Keratinocyte (primary cell): Measurements from ENCODE around the gene PEX7. TPM values are rescaled to one million over a fixed set of nuclear protein-coding genes. Genes with fewer than 3 reads are reported as not detected.

Experiments used
- DNase-seq: peaks from one replicate; pipeline ENCODE4 v3.0.0-alpha.2; 2011; ENCODE audit warnings: low read depth, missing footprints, low spot score
- FAIRE-seq: peaks from 2 replicates; lab custom pipeline; 2011; peaks lifted over from hg19 to GRCh38; lab: Jason Lieb, UNC
- H2AFZ ChIP-seq: 2 replicates; pipeline ENCODE4 v1.6.0; 2012; ENCODE audit warnings: low read length, control low read depth, inconsistent platforms; ENCODE audit not compliant: control insufficient read depth
- H3K27ac ChIP-seq: 2 replicates; pipeline ENCODE4 v1.5.1; 2011; ENCODE audit warnings: low read length; ENCODE audit not compliant: control insufficient read depth, insufficient read depth
- H3K27me3 ChIP-seq: 3 replicates; pipeline ENCODE4 v1.6.0; 2011; ENCODE audit warnings: low read length; ENCODE audit not compliant: control insufficient read depth, insufficient read depth; ENCODE audit errors: extremely low read depth
- H3K36me3 ChIP-seq, 2 experiments: 2 replicates in 1 of 2; 3 replicates in 1 of 2; pipeline ENCODE4 v1.5.1; 2011; ENCODE audit warnings: low read length in 2 of 2, mild to moderate bottlenecking in 1 of 2; ENCODE audit not compliant: control insufficient read depth in 2 of 2, insufficient read depth in 2 of 2; ENCODE audit errors: extremely low read depth in 1 of 2
- H3K4me1 ChIP-seq: 3 replicates; pipeline ENCODE4 v1.5.1; 2011; ENCODE audit warnings: low read length; ENCODE audit not compliant: control insufficient read depth, insufficient read depth; ENCODE audit errors: extremely low read depth
- H3K4me2 ChIP-seq: 3 replicates; pipeline ENCODE4 v1.6.0; 2011; ENCODE audit warnings: low read depth, low read length; ENCODE audit not compliant: control insufficient read depth, insufficient read depth; ENCODE audit errors: extremely low read depth
- H3K4me3 ChIP-seq, 3 experiments: fragments of 200-600 bp in 1 of 3; sonication (generic) in 1 of 3; 2 replicates in 2 of 3; 3 replicates in 1 of 3; pipeline ENCODE4 v1.5.1; 2011 to 2016; ENCODE audit warnings: low read length in 3 of 3, mild to moderate bottlenecking in 3 of 3, control low read depth in 2 of 3, inconsistent platforms in 1 of 3, low read depth in 1 of 3, mixed read lengths in 1 of 3, mixed run types in 1 of 3, moderate library complexity in 1 of 3; ENCODE audit not compliant: control insufficient read depth in 2 of 3, insufficient read depth in 2 of 3; ENCODE audit errors: extremely low read depth in 1 of 3
- H3K79me2 ChIP-seq: 2 replicates; pipeline ENCODE4 v1.6.0; 2012; ENCODE audit warnings: low read length; ENCODE audit not compliant: control insufficient read depth, insufficient read depth
- H3K9ac ChIP-seq: 3 replicates; pipeline ENCODE4 v1.6.0; 2011; ENCODE audit warnings: low read length; ENCODE audit not compliant: control insufficient read depth, insufficient read depth; ENCODE audit errors: extremely low read depth
- H3K9me1 ChIP-seq: 3 replicates; pipeline ENCODE4 v1.6.0; 2011; ENCODE audit warnings: low read length; ENCODE audit not compliant: control insufficient read depth, insufficient read depth; ENCODE audit errors: extremely low read depth
- H3K9me3 ChIP-seq: 2 replicates; pipeline ENCODE4 v1.5.1; 2012; ENCODE audit warnings: low read depth, low read length; ENCODE audit not compliant: control insufficient read depth
- H4K20me1 ChIP-seq: 3 replicates; pipeline ENCODE4 v1.6.0; 2011; ENCODE audit warnings: low read length; ENCODE audit not compliant: control insufficient read depth, insufficient read depth; ENCODE audit errors: extremely low read depth
- CTCF ChIP-seq, 3 experiments: IDR thresholded peaks in 1 of 3; conservative IDR thresholded peaks in 1 of 3; optimal IDR thresholded peaks in 1 of 3; 2 replicates in 2 of 3; 3 replicates in 1 of 3; pipeline versions ENCODE3 to v1.5.1; 2011; ENCODE audit warnings: low read length in 3 of 3, mild to moderate bottlenecking in 3 of 3, moderate library complexity in 2 of 3, control low read depth in 1 of 3, inconsistent platforms in 1 of 3; ENCODE audit not compliant: insufficient read depth in 2 of 3; ENCODE audit errors: extremely low read depth in 1 of 3
- EZH2 ChIP-seq: IDR thresholded peaks from one replicate; pipeline ENCODE4 v1.6.1; 2012; ENCODE audit warnings: inconsistent platforms, mild to moderate bottlenecking, low read length, moderate library complexity
- dilution Hi-C: fragments of 300-500 bp; cut with MboI; formaldehyde crosslinking; loops from one replicate; pipeline ENCODE4 v1.7.0; 2020; ENCODE audit warnings: low sequenced_read_pairs; ENCODE audit not compliant: extremely low pct_ligation_motif_present
- polyA plus RNA-seq, 5 experiments: library from polyadenylated mRNA; depleted of rRNA in 3 of 5; stranded (reverse) in 3 of 5; stranded (forward) in 1 of 5; unstranded in 1 of 5; fragments of >200 nt; gene quantifications; 1 replicate in 1 of 5; 2 replicates in 3 of 5; 3 replicates in 1 of 5; pipeline versions ENCODE4 v1.2.1 to v1.2.3, GENCODE V29; 2011 to 2012; ENCODE audit warnings: missing spikeins in 2 of 5, low read depth in 1 of 5, low replicate concordance in 1 of 5

PEX7 gene
- polyA plus RNA-seq, 1 donor (not counting 4 experiments of a cell fraction or from before 2014, with no cell fraction given), result 15.6 TPM

GRCh38 chr6:136780972-136781371 is 41.4 kb upstream of the PEX7 start:
- Histone ChIP-seq H3K27me3 (no peaks in the 10 kb centered on the region), H3K9ac (no peak overlapping the region), H3K4me1 (peaks cover 32% of the 10 kb centered on the region), H3K9me1 (no peaks in the 10 kb centered on the region), H3K4me2 (no peak overlapping the region), H2AFZ (no peak overlapping the region), H3K79me2 (peaks cover 12% of the 10 kb centered on the region), H3K9me3 (no peaks in the 10 kb centered on the region), H4K20me1 (no peaks in the 10 kb centered on the region), H3K27ac (no peak overlapping the region), H3K4me3 (no peak overlapping the region), H3K36me3 (no peaks in the 10 kb centered on the region)
- TF ChIP-seq CTCF (optimal IDR thresholded peaks at IDR 0.05 in 1 of 3, IDR thresholded peaks at IDR 0.05 in 1 of 3, conservative IDR thresholded peaks at IDR 0.05 in 1 of 3; ENCODE audit: extremely low read depth in 1 of 3, insufficient read depth in 2 of 3, low read length in 3 of 3), result no peak
- no peak for TF ChIP-seq EZH2
- dilution Hi-C loops, result no loop called here
- DNase-seq (no peak), FAIRE-seq (no peak)

- peaks cover 36% of the 10 kb centered on the region for H3K4me1 ChIP-seq
- no peaks in the 10 kb centered on the region for H3K27me3 ChIP-seq
- H3K9ac ChIP-seq, result no peak overlapping the region
- no peaks in the 10 kb centered on the region for H3K9me3 ChIP-seq
- H3K27ac ChIP-seq, result peak overlapping the region; percentile 54
- peak overlapping the region in 2 of 3 experiments; percentile 11 to 31 for H3K4me3 ChIP-seq
- no peak for TF ChIP-seq EZH2
- TF ChIP-seq CTCF (optimal IDR thresholded peaks at IDR 0.05 in 1 of 3, IDR thresholded peaks at IDR 0.05 in 1 of 3, conservative IDR thresholded peaks at IDR 0.05 in 1 of 3; ENCODE audit: extremely low read depth in 1 of 3, insufficient read depth in 2 of 3, low read length in 3 of 3), result no peak
- H3K79me2 ChIP-seq, result peaks cover 19% of the 10 kb centered on the region
- H3K36me3 ChIP-seq, result no peaks in the 10 kb centered on the region
- H3K9me1 ChIP-seq, result no peaks in the 10 kb centered on the region
- H3K4me2 ChIP-seq, result peak overlapping the region; percentile 81
- dilution Hi-C loops, result no loop called here
- FAIRE-seq (peak; percentile 70), DNase-seq (no peak)
- peak overlapping the region; percentile 75 for H2AFZ ChIP-seq
- no peaks in the 10 kb centered on the region for H4K20me1 ChIP-seq
These were observed 40.2 kb upstream of the PEX7 start for GRCh38 chr6:136782021-136782770.
